Sigmoid colon (tissue), 7 donors: Measurements from ENCODE around the gene ENOSF1. TPM values are rescaled to one million over a fixed set of nuclear protein-coding genes. Genes with fewer than 3 reads are reported as not detected.

Experiments used
- DNase-seq: peaks from one replicate; pipeline ENCODE4 v3.0.0-alpha.2; 2019
- H3K27ac ChIP-seq, 4 donors: fragments of 200-600 bp; sonication (generic); one replicate each; pipeline ENCODE4 v1.5.1; 2016 to 2019; ENCODE audit warnings: mild to moderate bottlenecking in 1 of 4
- H3K27me3 ChIP-seq, 3 donors: fragments of 200-600 bp; sonication (generic); one replicate each; pipeline ENCODE4 v1.5.1; 2019; ENCODE audit warnings: mild to moderate bottlenecking in 1 of 3
- H3K36me3 ChIP-seq, 4 donors: fragments of 200-600 bp; sonication (generic); one replicate each; pipeline ENCODE4 v1.5.1; 2016 to 2019
- H3K4me1 ChIP-seq, 4 donors: fragments of 200-600 bp; sonication (generic); one replicate each; pipeline ENCODE4 v1.5.1; 2017 to 2019
- H3K4me3 ChIP-seq, 4 donors: fragments of 200-600 bp; sonication (generic); one replicate each; pipeline ENCODE4 v1.5.1; 2017 to 2019; ENCODE audit warnings: mild to moderate bottlenecking in 2 of 4, moderate library complexity in 1 of 4
- H3K9me3 ChIP-seq, 4 donors: fragments of 200-600 bp in 3 of 4; sonication (generic) in 3 of 4; one replicate each; pipeline versions ENCODE4 v1.5.1 to v1.6.1; 2013 to 2019
- EP300 ChIP-seq, 4 donors: sonication (generic); formaldehyde crosslinking; IDR thresholded peaks; one replicate each; pipeline ENCODE4 v1.6.1; 2017; ENCODE audit warnings: antibody characterized with exemption in 4 of 4
- POLR2A ChIP-seq, 2 donors: fragments of 450-650 bp; IDR thresholded peaks; one replicate each; pipeline ENCODE4 v1.6.1; 2016; ENCODE audit warnings: antibody characterized with exemption in 2 of 2, mild to moderate bottlenecking in 2 of 2, moderate library complexity in 2 of 2
- POLR2AphosphoS5 ChIP-seq, 4 donors: sonication (generic); formaldehyde crosslinking; IDR thresholded peaks; one replicate each; pipeline ENCODE4 v1.6.1; 2017; ENCODE audit warnings: antibody characterized with exemption in 4 of 4
- WGBS, 2 donors: extraction: QIAGEN DNeasy Blood & Tissue Kit; methylation state at CpG; one replicate each; pipeline ENCODE4 v1.1.7; 2013; 5-methylcytosine and 5-hydroxymethylcytosine counted together
- intact Hi-C: fragments of 100-400 bp; cut with DNase I; formaldehyde crosslinking; loops from one replicate; pipeline ENCODE4 v1.15.1; 2023
- polyA plus RNA-seq, 3 donors: library from polyadenylated mRNA; stranded (reverse); fragments of 200-250 nt; gene quantifications; one replicate each; pipeline ENCODE4 v1.2.3, GENCODE V29; 2013
- total RNA-seq, 4 donors: library from RNA; depleted of rRNA; stranded (reverse); fragments of >200 nt; gene quantifications; one replicate each; pipeline ENCODE4 v1.1.0, GENCODE V29; 2016
- TF ChIP-seq, protein P1 (sequence below), 4 experiments: fragments of 450-650 bp in 3 of 4; fragments of 200-600 bp in 1 of 4; IDR thresholded peaks; one replicate each; pipeline ENCODE4 v1.5.1; 2016 to 2019; ENCODE audit warnings: antibody characterized with exemption in 4 of 4, mild to moderate bottlenecking in 3 of 4, moderate library complexity in 2 of 4
- donor health status: healthy with polysubstance abuse.
- donor health status: Bipolar disorder and iron deficiency.
- donor health status: healthy.

ENOSF1 gene
- total and polyA plus RNA-seq, 7 donors, result 16.8 to 56.9 (median 43.6) TPM

GRCh38 chr18:673317-673716 is 39.1 kb downstream of the ENOSF1 start:
- intact Hi-C loops, result no loop called here
- H3K9me3 ChIP-seq, result no peaks in the 10 kb centered on the region
- no peak overlapping the region for H3K4me3 ChIP-seq
- WGBS, 2 donors, result 88% methylated on average over 3 of the region's 3 CpGs
- no peak for DNase-seq
- peaks cover 0 to 28% (median 23%) of the 10 kb centered on the region in 4 donors for H3K4me1 ChIP-seq
- TF ChIP-seq EP300 (IDR thresholded peaks at IDR 0.05) (no peak), POLR2A (IDR thresholded peaks at IDR 0.05) (no peak), POLR2AphosphoS5 (IDR thresholded peaks at IDR 0.05) (no peak)
- TF ChIP-seq, protein P1, sequence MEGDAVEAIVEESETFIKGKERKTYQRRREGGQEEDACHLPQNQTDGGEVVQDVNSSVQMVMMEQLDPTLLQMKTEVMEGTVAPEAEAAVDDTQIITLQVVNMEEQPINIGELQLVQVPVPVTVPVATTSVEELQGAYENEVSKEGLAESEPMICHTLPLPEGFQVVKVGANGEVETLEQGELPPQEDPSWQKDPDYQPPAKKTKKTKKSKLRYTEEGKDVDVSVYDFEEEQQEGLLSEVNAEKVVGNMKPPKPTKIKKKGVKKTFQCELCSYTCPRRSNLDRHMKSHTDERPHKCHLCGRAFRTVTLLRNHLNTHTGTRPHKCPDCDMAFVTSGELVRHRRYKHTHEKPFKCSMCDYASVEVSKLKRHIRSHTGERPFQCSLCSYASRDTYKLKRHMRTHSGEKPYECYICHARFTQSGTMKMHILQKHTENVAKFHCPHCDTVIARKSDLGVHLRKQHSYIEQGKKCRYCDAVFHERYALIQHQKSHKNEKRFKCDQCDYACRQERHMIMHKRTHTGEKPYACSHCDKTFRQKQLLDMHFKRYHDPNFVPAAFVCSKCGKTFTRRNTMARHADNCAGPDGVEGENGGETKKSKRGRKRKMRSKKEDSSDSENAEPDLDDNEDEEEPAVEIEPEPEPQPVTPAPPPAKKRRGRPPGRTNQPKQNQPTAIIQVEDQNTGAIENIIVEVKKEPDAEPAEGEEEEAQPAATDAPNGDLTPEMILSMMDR (IDR thresholded peaks at IDR 0.05), result no peak
- no peaks in the 10 kb centered on the region for H3K27me3 ChIP-seq
- peak overlapping the region in 3 of 4 donors; percentile 30 to 51 (median 48) for H3K27ac ChIP-seq
- peaks cover 0 to 31% (median 0%) of the 10 kb centered on the region in 4 donors for H3K36me3 ChIP-seq

DNA sequence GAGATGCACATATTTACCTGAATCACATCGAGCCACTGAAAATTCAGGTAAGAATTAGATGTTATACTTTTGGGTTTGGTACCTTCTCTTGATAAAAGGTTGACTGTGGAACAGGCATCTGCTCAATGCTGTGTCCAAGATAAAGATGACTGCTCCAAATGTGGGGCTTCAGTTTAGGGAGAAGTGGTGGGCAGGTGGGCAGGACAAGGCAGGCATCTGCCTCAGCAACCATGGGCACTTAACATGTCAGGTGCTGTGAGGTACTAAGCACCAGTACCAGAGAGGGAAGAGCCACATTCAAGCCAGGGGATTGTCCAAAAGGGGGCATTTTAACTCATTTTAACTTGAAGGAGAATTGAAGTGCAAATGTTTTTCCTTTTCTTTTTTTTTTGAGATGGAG is 41.0 kb downstream of the ENOSF1 start:
- peaks cover 0 to 13% (median 0%) of the 10 kb centered on the region in 4 donors for H3K36me3 ChIP-seq
- WGBS, 2 donors, result 77 to 94% methylated on average over 1 of the region's 1 CpG
- H3K27ac ChIP-seq, result no peak overlapping the region
- peaks cover 0 to 28% (median 23%) of the 10 kb centered on the region in 4 donors for H3K4me1 ChIP-seq
- TF ChIP-seq, protein P1 (IDR thresholded peaks at IDR 0.05), result no peak
- TF ChIP-seq POLR2A (IDR thresholded peaks at IDR 0.05) (no peak), EP300 (IDR thresholded peaks at IDR 0.05) (no peak), POLR2AphosphoS5 (IDR thresholded peaks at IDR 0.05) (no peak)
- no peaks in the 10 kb centered on the region for H3K9me3 ChIP-seq
- intact Hi-C loops, result no loop called here
- H3K4me3 ChIP-seq, result no peak overlapping the region
- H3K27me3 ChIP-seq, result no peaks in the 10 kb centered on the region
- DNase-seq, result no peak

DNA sequence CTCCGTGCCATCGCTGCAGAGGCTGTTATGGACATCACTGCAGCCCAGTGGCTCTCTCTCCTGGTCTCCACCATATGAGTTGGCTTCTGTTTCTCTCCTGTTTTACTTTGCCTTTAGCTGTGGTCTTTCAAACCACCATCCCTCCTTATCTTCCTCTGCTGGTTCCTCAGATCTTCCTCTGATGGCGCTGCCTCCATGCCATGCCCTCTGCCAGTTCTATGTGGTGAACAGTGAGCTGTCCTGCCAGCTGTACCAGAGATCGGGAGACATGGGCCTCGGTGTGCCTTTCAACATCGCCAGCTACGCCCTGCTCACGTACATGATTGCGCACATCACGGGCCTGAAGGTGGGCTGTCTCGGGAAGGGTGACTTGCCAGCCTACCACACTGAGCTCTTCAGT is 41.9 kb downstream of the ENOSF1 start:
- no peaks in the 10 kb centered on the region for H3K9me3 ChIP-seq
- peaks cover 0 to 10% (median 0%) of the 10 kb centered on the region in 4 donors for H3K36me3 ChIP-seq
- no peak for DNase-seq
- H3K4me3 ChIP-seq, result no peak overlapping the region
- no peaks in the 10 kb centered on the region for H3K27me3 ChIP-seq
- intact Hi-C loops, result no loop called here
- no peak overlapping the region for H3K27ac ChIP-seq
- H3K4me1 ChIP-seq, result peaks cover 0 to 28% (median 23%) of the 10 kb centered on the region in 4 donors
- TF ChIP-seq POLR2A (IDR thresholded peaks at IDR 0.05), result no peak
- TF ChIP-seq, protein P1 (IDR thresholded peaks at IDR 0.05), result no peak
- WGBS, 2 donors, result 94% methylated on average over 11 of the region's 11 CpGs

DNA sequence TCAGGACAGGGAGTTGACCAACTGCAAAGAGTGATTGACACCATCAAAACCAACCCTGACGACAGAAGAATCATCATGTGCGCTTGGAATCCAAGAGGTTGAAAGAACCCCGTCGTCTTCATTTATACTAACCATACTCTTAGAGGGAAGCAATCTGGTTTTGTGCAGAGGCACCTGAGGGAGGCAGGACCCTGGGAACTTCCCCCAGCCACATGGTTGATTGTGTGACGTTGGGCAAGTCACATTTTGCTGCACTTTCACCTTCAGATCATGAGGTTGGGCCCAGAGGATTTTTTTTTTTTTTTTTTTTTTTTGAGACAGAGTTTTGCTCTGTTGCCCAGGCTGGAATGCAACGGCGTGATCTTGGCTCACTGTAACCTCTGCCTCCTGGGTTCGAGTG is 43.4 kb downstream of the ENOSF1 start:
- WGBS, 2 donors, result 94 to 95% methylated on average over 8 of the region's 8 CpGs
- Histone ChIP-seq H3K36me3 (peaks cover 0 to 6% (median 0%) of the 10 kb centered on the region in 4 donors), H3K9me3 (no peaks in the 10 kb centered on the region), H3K4me3 (no peak overlapping the region), H3K27ac (no peak overlapping the region), H3K4me1 (peaks cover 0 to 16% (median 14%) of the 10 kb centered on the region in 4 donors), H3K27me3 (no peaks in the 10 kb centered on the region)
- intact Hi-C loops, result no loop called here
- no peak for DNase-seq
- no peak for TF ChIP-seq POLR2A (IDR thresholded peaks at IDR 0.05)
- TF ChIP-seq EP300 (IDR thresholded peaks at IDR 0.05), result no peak
- no peak for TF ChIP-seq POLR2AphosphoS5 (IDR thresholded peaks at IDR 0.05)
- TF ChIP-seq, protein P1 (IDR thresholded peaks at IDR 0.05), result no peak

DNA sequence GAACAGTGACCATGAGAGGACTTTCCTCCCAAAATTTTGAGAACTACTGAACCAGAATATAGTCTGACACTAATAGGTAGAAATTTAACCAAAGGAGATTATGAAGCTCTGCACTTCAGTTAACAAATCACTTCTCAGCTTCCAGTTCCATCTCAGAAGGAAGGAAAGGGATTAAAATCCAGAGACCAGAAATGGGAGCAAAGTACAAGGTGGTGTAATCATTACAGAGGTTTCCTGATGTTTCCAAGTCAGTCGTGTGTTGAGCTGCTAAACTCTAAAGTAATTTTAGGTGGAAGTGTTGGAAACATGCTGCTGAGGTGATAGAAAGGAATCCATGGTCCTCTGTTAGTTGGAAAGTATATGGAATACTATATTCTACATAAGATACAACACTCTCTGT is 44.2 kb downstream of the ENOSF1 start:
- Histone ChIP-seq H3K9me3 (no peaks in the 10 kb centered on the region), H3K27me3 (no peaks in the 10 kb centered on the region), H3K4me1 (peaks cover 0 to 11% (median 7%) of the 10 kb centered on the region in 4 donors), H3K36me3 (peaks cover 0 to 6% (median 0%) of the 10 kb centered on the region in 4 donors), H3K4me3 (no peak overlapping the region), H3K27ac (no peak overlapping the region)
- DNase-seq, result no peak
- intact Hi-C loops, result no loop called here
- TF ChIP-seq EP300 (IDR thresholded peaks at IDR 0.05) (no peak), POLR2AphosphoS5 (IDR thresholded peaks at IDR 0.05) (no peak), POLR2A (IDR thresholded peaks at IDR 0.05) (no peak)
- TF ChIP-seq, protein P1 (IDR thresholded peaks at IDR 0.05), result no peak
- WGBS, 2 donors, result 27 to 64% methylated on average over 1 of the region's 1 CpG
